T-helper 17 cell (primary cell): ENCODE results near the gene SRD5A3. TPM values are rescaled to one million over a fixed set of nuclear protein-coding genes. Genes with fewer than 3 reads are reported as not detected.

Source experiments
- ATAC-seq: fragments of 150-1000 bp; cut with Tn5 transposase; 2 replicates; pipeline ENCODE4 v1.10.0; 2021; ENCODE audit warnings: mild to moderate bottlenecking, moderate library complexity
- DNase-seq, 3 donors: peaks; one replicate each; pipeline versions ENCODE4 v3.0.0 to v3.0.0-alpha.2; 2020 to 2021
- H3K9me3 ChIP-seq: one replicate; pipeline ENCODE4 v1.7.0; 2013; ENCODE audit warnings: low read length, mild to moderate bottlenecking; ENCODE audit not compliant: control insufficient read depth, poor library complexity, severe bottlenecking
- H3K27ac Mint-ChIP-seq: one replicate; pipeline ENCODE4 v1.8.0; 2022; ENCODE audit warnings: mild to moderate bottlenecking, moderate library complexity, mixed read lengths
- H3K27me3 Mint-ChIP-seq: one replicate; pipeline ENCODE4 v1.8.0; 2022; ENCODE audit warnings: mixed read lengths
- H3K36me3 Mint-ChIP-seq: one replicate; pipeline ENCODE4 v1.8.0; 2022; ENCODE audit warnings: low read depth, mixed read lengths
- H3K4me1 Mint-ChIP-seq: one replicate; pipeline ENCODE4 v1.8.0; 2022; ENCODE audit warnings: mild to moderate bottlenecking, mixed read lengths
- H3K4me3 Mint-ChIP-seq: one replicate; pipeline ENCODE4 v1.8.0; 2022; ENCODE audit warnings: mild to moderate bottlenecking, moderate library complexity, mixed read lengths
- total RNA-seq, 4 donors: library from RNA in 2 of 4; stranded (reverse) in 2 of 4; gene quantifications; one replicate each; pipeline ENCODE4 v1.2.3 and lab custom pipeline; 2022 to 2026

The SRD5A3 gene
- total RNA-seq, 2 donors from 2014 or later: 1.8 to 2.6 TPM

DNA sequence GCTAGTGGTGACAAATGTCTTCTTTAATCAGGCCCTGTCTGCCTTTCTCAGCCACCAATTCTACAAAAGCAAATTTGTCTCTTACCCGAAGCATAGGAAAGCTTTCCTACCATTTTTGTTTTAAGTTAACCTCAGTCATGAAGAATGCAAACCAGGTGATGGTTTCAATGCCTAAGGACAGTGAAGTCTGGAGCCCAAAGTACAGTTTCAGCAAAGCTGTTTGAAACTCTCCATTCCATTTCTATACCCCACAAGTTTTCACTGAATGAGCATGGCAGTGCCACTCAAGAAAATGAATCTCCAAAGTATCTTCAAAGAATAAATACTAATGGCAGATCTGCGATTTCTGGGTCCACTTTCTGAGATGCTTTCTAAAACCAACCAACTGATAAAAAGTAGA is 23.9 kb downstream of the SRD5A3 start:
- Mint-ChIP-seq H3K4me3 (no peak overlapping the region), H3K27ac (no peak overlapping the region), H3K4me1 (peaks cover 2% of the 10 kb centered on the region), H3K27me3 (no peaks in the 10 kb centered on the region), H3K36me3 (no peaks in the 10 kb centered on the region)
- ATAC-seq (no peak), DNase-seq (no peak)
- no peaks in the 10 kb centered on the region for H3K9me3 ChIP-seq

DNA sequence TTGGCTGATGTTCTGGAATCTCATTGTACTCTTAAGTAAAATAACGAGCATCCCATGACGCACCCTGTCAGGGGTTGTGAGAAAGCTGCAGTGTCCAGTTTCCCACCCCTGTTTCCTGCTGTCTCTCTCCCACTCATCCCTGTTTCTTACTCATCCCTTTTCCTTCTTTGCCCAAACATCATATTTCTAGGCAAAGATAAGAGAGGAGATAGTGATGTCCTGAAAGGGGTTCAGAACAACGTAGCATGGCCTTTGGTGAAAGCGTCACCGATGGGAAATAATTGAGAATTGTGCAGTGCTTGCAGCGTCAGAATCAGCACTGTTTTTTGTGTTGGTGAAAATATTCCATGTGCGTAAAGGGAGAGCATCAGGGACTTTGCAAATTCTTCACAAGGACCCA is 26.2 kb downstream of the SRD5A3 start:
- ATAC-seq: no peak
- no peak for DNase-seq
- Mint-ChIP-seq H3K36me3 (no peaks in the 10 kb centered on the region), H3K4me1 (no peaks in the 10 kb centered on the region), H3K27ac (no peak overlapping the region), H3K27me3 (no peaks in the 10 kb centered on the region), H3K4me3 (no peak overlapping the region)
- no peaks in the 10 kb centered on the region for H3K9me3 ChIP-seq

DNA sequence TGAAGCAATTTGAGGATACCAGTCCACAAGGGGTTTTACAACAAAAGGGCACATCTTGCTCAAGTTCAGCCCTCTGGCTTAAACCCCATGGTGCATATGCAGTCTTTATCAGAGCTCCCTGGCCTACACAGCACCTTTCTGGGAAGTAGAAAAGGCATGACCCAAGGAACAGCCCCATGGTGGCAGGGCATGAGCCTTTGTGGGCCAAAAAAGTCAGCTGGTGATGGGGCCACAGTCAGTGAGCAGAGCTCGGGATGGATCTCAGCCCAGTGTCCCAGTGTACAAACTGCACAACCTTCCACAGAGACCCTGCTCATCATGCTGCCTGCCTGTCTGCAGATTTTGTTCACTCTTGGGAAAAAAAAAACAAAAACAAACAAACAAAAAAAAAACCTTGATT is 27.4 kb downstream of the SRD5A3 start:
- Mint-ChIP-seq H3K27ac (no peak overlapping the region), H3K36me3 (no peaks in the 10 kb centered on the region), H3K27me3 (peaks cover under 1% of the 10 kb centered on the region), H3K4me3 (no peak overlapping the region), H3K4me1 (no peaks in the 10 kb centered on the region)
- no peaks in the 10 kb centered on the region for H3K9me3 ChIP-seq
- DNase-seq (no peak), ATAC-seq (no peak)

DNA sequence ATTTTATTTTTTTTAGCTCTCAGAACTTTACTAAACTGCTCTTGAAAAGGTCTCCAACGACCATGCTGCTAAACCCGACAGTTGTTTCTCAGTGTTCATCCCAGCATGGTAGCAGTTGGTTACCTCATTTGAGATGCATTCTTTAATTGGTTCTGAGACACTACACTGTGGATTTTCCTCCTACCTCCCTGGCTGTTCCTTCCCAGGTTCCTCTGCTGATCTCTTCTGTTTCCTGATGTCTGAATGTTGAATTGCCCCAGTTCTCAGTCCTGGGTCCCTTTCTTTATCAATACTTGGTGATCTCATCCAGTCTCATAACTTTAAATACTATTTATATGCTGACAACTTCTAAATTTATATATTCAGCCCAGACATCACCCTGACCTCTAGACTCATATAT is 30.7 kb downstream of the SRD5A3 start:
- no peak for ATAC-seq
- H3K4me1 Mint-ChIP-seq: no peaks in the 10 kb centered on the region
- H3K4me3 Mint-ChIP-seq: no peak overlapping the region
- H3K9me3 ChIP-seq: no peaks in the 10 kb centered on the region
- H3K36me3 Mint-ChIP-seq: peaks cover 2% of the 10 kb centered on the region
- no peak for DNase-seq
- peaks cover 7% of the 10 kb centered on the region for H3K27me3 Mint-ChIP-seq
- H3K27ac Mint-ChIP-seq: no peak overlapping the region

DNA sequence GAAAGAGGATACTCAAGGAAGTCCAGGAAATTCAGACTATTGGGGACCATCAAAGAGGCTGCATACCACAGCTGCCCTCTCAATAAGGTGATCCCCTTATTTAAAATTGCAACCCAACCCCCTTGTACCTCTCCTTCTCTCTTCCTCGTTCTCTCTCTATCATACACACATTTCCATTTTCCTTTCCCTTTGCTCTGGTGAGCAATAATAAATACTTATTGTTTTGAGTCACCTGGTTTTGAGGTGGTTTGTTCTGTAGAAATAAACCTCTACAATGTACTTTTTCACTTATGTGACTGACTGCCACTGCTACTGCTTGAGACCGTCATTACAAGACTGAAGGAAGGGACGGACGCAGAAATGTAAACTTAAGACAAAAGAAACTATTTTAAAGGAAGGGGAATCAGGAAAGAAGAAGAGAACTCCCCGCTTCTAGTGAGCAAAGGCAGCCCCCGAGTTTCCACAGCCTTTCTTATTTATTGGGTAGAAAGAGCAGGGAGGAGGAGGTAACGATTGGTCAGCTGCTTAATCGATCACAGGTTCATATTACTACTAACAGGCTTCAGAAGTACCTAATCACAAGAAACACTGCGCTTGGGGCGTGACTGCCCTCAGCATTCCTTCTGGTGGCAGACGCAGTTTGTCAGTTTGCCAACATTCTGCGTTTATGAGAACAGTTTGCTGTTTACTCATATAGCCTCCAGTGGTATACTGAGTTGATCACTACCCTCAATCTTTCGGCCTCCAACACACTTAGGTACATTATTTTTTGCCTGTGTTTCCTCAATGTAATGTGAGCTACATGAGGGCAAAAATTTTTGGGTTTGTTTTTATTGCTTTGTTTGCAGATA is 32.8 kb downstream of the SRD5A3 start:
- ATAC-seq: no peak
- Mint-ChIP-seq H3K27ac (no peak overlapping the region), H3K4me3 (no peak overlapping the region), H3K36me3 (peaks cover 2% of the 10 kb centered on the region), H3K27me3 (peaks cover 7% of the 10 kb centered on the region), H3K4me1 (no peaks in the 10 kb centered on the region)
- no peak for DNase-seq
- no peaks in the 10 kb centered on the region for H3K9me3 ChIP-seq

DNA sequence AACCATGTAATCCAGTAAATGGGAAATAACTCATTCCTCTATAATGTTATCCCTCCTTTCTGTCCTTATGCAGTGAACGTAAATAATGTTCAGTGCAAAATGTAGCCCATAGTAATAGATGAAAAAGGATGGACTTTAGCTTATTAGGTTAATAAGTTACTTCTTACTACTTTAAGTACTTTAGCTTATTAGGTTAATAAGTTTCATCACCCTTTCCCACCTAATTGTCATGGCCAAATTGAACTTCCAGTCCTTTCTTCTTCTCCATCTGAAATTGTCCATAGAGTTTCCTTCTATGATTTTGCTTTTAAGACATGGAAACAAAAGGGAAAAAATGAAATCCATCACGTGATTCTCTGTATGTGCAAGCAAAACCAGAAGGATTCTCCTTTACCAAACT is 34.5 kb downstream of the SRD5A3 start:
- peaks cover 2% of the 10 kb centered on the region for H3K4me1 Mint-ChIP-seq
- ATAC-seq: no peak

DNA sequence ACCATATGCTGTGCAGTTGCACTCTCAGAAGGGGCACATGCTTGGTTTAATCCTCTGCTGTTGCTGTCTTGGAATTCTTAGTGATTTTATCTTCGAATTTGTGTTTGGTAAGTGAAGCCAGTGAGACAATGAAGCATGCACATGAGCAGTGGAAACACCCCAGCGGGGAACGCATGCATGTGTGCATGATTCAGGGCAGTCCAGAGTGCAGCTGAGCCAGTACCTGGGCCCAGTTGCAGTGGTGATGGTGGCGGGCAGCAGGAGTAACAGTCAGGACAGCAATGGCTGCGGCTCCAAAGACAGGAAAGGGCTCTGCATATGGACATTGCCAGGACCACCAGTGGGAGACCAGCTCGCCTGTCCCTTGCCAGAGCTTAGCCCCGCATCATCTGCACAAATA is 35.5 kb downstream of the SRD5A3 start:
- H3K27ac Mint-ChIP-seq: no peak overlapping the region
- peaks cover 2% of the 10 kb centered on the region for H3K36me3 Mint-ChIP-seq
- ATAC-seq: no peak
- no peak overlapping the region for H3K4me3 Mint-ChIP-seq
- DNase-seq: no peak
- H3K27me3 Mint-ChIP-seq: peaks cover 7% of the 10 kb centered on the region
- H3K9me3 ChIP-seq: no peaks in the 10 kb centered on the region
- peaks cover 5% of the 10 kb centered on the region for H3K4me1 Mint-ChIP-seq

More for the DNA sequence above, 34.5 kb downstream of the SRD5A3 start:
- no peak overlapping the region for H3K27ac Mint-ChIP-seq
- peaks cover 7% of the 10 kb centered on the region for H3K27me3 Mint-ChIP-seq
- DNase-seq: no peak
- H3K36me3 Mint-ChIP-seq: peaks cover 2% of the 10 kb centered on the region
- H3K4me3 Mint-ChIP-seq: no peak overlapping the region
- H3K9me3 ChIP-seq: no peaks in the 10 kb centered on the region

DNA sequence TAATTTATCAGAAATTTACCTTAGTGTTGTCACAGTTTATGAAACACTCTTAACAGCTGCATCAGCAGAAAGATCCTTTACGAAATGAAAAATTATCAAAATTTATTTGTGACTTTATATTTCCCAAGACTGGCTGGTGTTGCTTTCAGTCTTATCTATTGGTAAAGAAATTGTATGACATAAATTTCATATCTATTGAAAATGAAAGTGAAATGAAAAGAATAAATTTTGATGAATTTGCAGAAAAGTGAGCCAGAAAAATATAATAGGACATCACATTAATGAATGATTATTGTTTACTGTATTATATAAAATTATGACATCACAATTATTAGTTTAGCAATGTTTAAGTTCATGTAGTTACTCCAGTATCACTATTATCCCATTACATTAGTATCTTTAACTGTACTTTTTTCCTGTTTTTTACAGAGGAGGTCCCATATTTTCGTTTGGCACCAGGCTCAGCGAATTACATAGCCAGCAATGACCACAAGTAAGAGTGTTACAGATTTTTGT is 36.5 kb downstream of the SRD5A3 start:
- no peak for ATAC-seq
- no peak for DNase-seq
- H3K27me3 Mint-ChIP-seq: peaks cover 7% of the 10 kb centered on the region
- peaks cover 2% of the 10 kb centered on the region for H3K36me3 Mint-ChIP-seq
- no peaks in the 10 kb centered on the region for H3K9me3 ChIP-seq
- peak overlapping the region; percentile 16 for H3K27ac Mint-ChIP-seq
- H3K4me3 Mint-ChIP-seq: no peak overlapping the region
- peaks cover 5% of the 10 kb centered on the region for H3K4me1 Mint-ChIP-seq

DNA sequence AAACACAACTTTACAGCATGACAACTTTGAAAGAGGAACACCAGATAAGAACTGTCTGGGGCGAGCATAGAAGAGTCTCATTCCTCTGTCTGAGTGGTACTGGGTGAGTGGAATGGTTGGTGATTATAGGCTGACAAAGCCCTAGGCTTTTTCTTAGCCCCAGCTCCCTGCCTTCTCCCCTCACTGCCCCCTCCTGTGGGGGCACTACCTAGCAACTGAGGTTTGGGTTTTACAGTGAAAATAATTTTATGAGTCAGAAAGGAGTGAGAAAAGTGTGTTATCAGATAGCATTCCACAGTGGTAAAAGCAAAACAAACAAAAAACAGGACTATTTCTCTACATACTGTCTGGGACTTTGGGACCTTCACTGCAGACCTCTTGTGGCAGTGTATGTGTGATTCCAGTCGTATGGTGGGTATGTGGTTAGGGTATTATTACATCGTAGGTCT is 39.2 kb downstream of the SRD5A3 start:
- no peak overlapping the region for H3K4me3 Mint-ChIP-seq
- no peak overlapping the region for H3K27ac Mint-ChIP-seq
- DNase-seq (no peak), ATAC-seq (no peak)
- no peaks in the 10 kb centered on the region for H3K9me3 ChIP-seq
- peaks cover 5% of the 10 kb centered on the region for H3K4me1 Mint-ChIP-seq
- no peaks in the 10 kb centered on the region for H3K36me3 Mint-ChIP-seq
- H3K27me3 Mint-ChIP-seq: no peaks in the 10 kb centered on the region

DNA sequence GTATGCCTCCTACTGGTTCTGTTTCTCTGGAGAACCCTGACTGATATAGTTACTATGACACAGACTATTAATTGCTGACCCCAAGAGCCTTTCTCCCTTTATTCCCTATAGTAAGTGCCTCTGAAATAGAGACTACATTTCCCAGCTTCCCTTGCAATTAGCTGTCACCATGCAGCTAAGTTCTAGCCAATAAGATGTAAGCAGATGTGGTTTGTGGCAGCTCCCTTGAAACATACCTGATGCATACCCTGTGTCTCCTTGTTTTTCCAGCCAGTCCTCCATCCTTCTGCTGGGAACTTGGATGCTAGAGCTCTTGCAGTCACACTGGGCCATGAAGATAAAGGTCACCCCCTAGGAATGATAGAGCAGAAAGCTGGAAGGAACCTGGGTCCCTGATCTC is 40.0 kb downstream of the SRD5A3 start:
- no peak overlapping the region for H3K27ac Mint-ChIP-seq
- H3K9me3 ChIP-seq: no peaks in the 10 kb centered on the region
- no peaks in the 10 kb centered on the region for H3K27me3 Mint-ChIP-seq
- no peak for DNase-seq
- H3K36me3 Mint-ChIP-seq: no peaks in the 10 kb centered on the region
- H3K4me3 Mint-ChIP-seq: no peak overlapping the region
- ATAC-seq: peak; percentile 50
- H3K4me1 Mint-ChIP-seq: peaks cover 5% of the 10 kb centered on the region

DNA sequence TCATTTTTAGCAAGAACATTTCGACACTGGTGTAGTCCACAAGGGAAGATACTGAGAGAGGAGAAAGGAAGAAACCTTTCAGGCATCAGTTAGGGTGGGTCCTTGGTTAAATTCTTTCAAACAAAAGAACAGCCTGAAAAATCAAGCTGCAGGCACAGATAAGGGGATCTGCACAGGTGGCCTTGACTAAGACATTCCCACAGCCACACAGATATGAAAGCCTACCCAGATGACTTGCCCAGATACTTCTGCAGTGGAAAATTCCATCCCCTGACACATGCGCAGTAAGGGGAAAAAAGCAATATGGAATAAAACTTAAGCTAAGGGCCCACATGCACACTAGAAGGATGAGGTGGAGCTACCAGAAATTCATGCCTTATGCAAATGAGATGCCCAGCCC is 40.8 kb downstream of the SRD5A3 start:
- Mint-ChIP-seq H3K4me3 (no peak overlapping the region), H3K27ac (no peak overlapping the region), H3K36me3 (no peaks in the 10 kb centered on the region), H3K27me3 (no peaks in the 10 kb centered on the region), H3K4me1 (peaks cover 5% of the 10 kb centered on the region)
- ATAC-seq (no peak), DNase-seq (no peak)
- no peaks in the 10 kb centered on the region for H3K9me3 ChIP-seq

DNA sequence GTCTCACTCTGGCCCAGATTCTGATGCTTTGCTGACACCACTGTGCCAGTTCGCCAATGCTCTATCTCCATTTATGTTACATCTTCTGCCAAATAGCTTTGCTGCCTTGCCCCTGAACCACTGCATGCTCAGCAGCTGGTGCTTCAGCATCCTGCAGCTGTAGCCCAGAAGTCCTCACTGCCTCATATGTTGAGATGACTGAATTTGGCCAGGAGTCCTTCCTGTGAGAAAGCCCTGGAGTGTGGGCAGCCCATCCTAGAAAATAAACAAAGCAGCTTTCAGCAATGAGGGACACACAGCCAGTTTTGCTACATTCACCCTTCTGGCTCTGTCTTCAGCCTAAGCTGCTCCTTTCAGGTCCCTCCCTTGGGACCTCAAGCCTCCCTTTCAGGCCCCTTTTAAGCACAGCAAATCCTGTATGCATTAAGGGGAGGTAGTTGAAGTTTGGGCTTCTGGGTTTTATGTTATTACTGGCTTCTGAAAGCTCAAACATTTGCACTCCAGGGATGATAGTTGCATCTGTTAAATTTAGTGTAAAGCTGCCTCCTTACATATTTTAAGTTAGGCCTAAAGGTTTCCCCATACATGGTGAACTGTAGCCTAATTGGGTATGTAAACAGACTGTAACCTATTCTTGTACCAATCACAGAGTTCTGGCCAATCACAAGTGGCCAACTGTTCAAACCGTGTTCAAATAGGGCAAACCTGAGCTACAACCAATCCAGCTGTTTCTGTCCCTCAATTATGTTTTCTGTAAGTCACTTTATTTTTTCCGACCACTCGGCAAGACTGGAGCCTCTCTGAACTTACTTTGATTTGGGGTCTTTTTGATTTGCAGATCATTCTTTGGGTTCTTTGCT is 47.6 kb downstream of the SRD5A3 start:
- H3K36me3 Mint-ChIP-seq: peaks cover 5% of the 10 kb centered on the region
- no peak overlapping the region for H3K27ac Mint-ChIP-seq
- ATAC-seq (no peak), DNase-seq (no peak)
- H3K4me1 Mint-ChIP-seq: peaks cover 27% of the 10 kb centered on the region
- H3K9me3 ChIP-seq: no peaks in the 10 kb centered on the region
- H3K4me3 Mint-ChIP-seq: no peak overlapping the region
- H3K27me3 Mint-ChIP-seq: no peaks in the 10 kb centered on the region

DNA sequence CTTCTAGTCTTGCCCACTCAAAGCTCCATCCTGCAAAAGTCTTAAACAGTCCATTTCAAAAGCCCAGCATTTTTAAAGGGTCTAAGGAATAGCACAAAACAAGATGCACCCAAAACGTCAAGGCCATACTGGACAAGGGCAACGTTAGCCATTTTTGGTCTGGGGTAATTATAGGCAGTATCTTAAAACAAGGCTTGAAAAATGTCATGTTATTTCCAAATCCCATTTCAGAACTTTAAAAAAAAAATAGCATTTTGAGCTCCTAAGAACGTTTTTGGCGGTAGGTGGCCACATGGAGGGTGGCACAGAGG is 49.1 kb downstream of the SRD5A3 start:
- DNase-seq: no peak

More for the DNA sequence above, 49.1 kb downstream of the SRD5A3 start:
- Mint-ChIP-seq H3K4me1 (peaks cover 34% of the 10 kb centered on the region), H3K27me3 (no peaks in the 10 kb centered on the region), H3K4me3 (peak overlapping the region; percentile 100), H3K36me3 (peaks cover 6% of the 10 kb centered on the region), H3K27ac (peak overlapping the region; percentile 97)
- H3K9me3 ChIP-seq: no peaks in the 10 kb centered on the region
- ATAC-seq: no peak
